GM18505 (cell line): ENCODE data around the gene ARPC1B.
"Not testable (repeated sequence)": the region's sequence is repeated elsewhere in the genome, so short reads cannot be mapped to it uniquely, and the experiment has no call there.

Experiments used
- ATAC-seq: cut with Tn5 transposase; IDR thresholded peaks from one replicate; pipeline ENCODE4 v1.9.1; 2021; ENCODE audit not compliant: unreplicated experiment
- POLR2A ChIP-seq: IDR thresholded peaks from 4 replicates; pipeline ENCODE4 v1.6.1; 2011; ENCODE audit warnings: borderline replicate concordance; ENCODE audit not compliant: insufficient read depth, insufficient read length; ENCODE audit errors: extremely low read depth

The ARPC1B gene

GRCh38 chr7:99373091-99374066 is 1.2 kb upstream of the ARPC1B start:
- TF ChIP-seq POLR2A = no peak
- no peak for ATAC-seq

- TF ChIP-seq POLR2A = peak; percentile 62
- peak; percentile 40 for ATAC-seq
Observed at GRCh38 chr7:99375070-99375807, 709 bp downstream of the ARPC1B start.

- ATAC-seq = no peak
- TF ChIP-seq POLR2A = peak; percentile 61
Observed at GRCh38 chr7:99379043-99379577, 4.6 kb downstream of the ARPC1B start.

- not testable (repeated sequence) for ATAC-seq
Observed at GRCh38 chr7:99379693-99380031, 5.1 kb downstream of the ARPC1B start.

- ATAC-seq = peak; percentile 36
- TF ChIP-seq POLR2A = peak; percentile 71
Observed at GRCh38 chr7:99380032-99380822, 5.7 kb downstream of the ARPC1B start.

GRCh38 chr7:99380823-99381663 is 6.5 kb downstream of the ARPC1B start:
- TF ChIP-seq POLR2A = peak; percentile 63
- peak; percentile 70 for ATAC-seq

- no peak for TF ChIP-seq POLR2A
- no peak for ATAC-seq
Observed at GRCh38 chr7:99381664-99382075, 7.1 kb downstream of the ARPC1B start.

GRCh38 chr7:99383203-99383602 is 8.7 kb downstream of the ARPC1B start:
- no peak for ATAC-seq
- TF ChIP-seq POLR2A = no peak

- no peak for ATAC-seq
- peak; percentile 48 for TF ChIP-seq POLR2A
Observed at GRCh38 chr7:99383791-99384370, 9.4 kb downstream of the ARPC1B start.

GRCh38 chr7:99384523-99384922 is 10.0 kb downstream of the ARPC1B start:
- no peak for ATAC-seq
- TF ChIP-seq POLR2A = no peak

GRCh38 chr7:99385564-99385963 is 11.0 kb downstream of the ARPC1B start:
- TF ChIP-seq POLR2A = no peak
- no peak for ATAC-seq
